NCI-H2081 treated with DMSO at 0.1 percent for 48 hours (cell line): ENCODE data around the gene GCSAM.

ENCODE experiments used
- DNase-seq: peaks from one replicate; lab custom pipeline; 2025; lab: John Stamatoyannopoulos, UW

Gene GCSAM

DNA sequence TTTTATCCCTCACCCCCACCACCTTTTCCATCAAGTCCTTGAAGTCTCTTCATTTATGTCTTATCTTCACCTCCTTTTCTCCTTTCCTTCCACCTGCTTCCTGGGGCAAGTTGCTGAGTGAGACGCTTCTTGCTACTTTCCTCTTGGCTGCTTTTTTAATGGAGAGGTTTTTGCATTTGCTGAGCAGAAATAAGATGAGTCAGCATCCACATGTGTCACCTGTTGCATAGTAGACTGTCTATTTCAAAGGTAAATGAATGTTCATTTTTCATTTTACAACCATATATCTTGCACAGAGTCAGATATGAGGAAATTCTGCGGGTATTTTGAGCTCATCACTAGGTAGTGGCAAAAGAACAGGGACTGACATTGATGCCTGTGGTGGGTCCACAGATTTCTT is 28.3 kb downstream of the GCSAM start:
- no peak for DNase-seq

DNA sequence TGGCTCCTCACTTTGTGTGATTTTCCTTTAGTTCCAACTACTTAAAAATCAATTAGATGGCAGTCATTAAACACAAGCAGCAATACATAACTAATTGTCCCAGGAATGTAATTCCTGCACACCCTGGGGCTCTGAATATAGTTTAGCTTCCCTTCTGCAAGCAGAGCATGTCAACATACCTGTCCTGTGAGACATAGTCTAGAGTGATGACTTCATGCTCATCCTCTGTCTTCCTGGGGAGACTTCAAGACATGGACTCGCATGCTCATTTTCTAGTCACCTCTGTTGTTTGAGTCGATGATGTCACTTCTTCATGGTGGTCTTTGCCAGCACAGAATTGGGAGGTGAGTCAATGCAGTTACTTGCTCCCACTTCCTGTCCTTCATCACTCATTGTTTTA is 31.1 kb downstream of the GCSAM start:
- DNase-seq = no peak

DNA sequence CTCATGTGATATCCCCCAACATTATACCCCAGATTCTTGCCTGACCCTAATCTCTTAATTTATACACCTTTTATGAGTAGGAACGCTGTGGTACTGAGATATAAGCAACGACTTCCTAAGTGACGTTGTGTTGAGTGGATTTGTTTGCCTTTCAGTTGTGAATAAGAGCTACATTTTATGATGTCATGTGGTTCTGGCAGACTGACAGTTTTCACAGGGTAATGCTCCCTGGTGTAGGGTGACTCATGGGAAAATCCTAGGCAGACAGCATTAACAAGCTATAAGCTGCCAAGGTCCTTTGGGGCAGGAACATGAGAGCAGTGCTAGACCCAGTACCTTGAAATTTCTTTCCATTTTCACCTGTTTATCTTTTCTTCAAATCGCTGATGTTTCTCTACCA is 35.7 kb downstream of the GCSAM start:
- no peak for DNase-seq

DNA sequence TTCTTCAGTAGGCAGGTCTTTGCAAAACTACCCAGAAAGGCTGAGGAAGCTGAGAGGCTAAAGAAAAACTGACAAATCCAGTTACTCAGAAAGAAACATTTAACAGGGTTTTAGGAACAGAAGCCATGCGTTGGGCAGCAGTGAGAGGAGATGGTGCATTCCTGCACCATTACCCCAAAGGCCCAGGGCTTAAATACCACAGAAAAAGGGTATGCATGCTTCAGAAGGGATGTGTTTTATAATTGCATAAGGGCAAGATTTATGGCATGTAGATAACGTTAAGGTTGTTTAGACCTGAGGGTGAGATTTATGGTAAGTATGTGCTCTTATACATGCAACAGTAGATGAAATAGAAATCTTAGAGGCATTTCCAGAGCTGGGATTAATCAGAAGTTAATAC is 36.9 kb downstream of the GCSAM start:
- DNase-seq = no peak

DNA sequence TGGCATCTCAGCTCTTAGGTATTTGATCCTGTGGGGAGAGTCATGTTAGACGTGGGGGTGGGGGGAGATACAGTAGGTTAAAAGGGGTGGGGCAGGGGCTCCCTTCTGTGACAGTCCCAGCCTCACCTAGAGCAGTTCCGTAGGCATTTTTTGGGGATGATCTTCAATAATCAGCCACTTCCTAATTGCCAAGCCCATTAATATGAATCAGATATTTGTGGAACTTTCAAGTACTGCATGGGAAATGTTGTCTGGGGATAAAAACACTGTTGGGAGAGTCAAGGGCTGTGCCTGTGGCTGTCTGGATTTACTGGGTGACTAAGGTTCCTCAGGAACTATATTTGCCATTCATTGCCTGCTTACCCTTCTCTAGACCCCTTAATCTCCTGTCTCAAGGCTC is 37.3 kb downstream of the GCSAM start:
- no peak for DNase-seq

DNA sequence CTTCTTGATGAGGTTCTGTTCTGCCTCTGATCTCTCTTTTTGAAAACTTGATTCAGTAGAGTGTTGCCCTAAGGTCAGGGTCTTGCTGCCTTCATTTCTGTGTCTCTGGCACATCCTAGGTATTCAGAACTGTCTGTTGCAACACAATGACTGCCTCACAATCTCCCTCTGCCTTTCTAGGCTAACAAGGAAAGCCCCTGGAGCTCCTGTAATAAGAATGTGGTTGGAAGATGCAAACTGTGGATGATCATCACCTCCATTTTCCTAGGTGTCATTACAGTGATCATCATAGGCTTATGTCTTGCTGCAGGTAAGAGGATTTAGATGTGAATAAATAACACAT is 39.9 kb downstream of the GCSAM start:
- no peak for DNase-seq

DNA sequence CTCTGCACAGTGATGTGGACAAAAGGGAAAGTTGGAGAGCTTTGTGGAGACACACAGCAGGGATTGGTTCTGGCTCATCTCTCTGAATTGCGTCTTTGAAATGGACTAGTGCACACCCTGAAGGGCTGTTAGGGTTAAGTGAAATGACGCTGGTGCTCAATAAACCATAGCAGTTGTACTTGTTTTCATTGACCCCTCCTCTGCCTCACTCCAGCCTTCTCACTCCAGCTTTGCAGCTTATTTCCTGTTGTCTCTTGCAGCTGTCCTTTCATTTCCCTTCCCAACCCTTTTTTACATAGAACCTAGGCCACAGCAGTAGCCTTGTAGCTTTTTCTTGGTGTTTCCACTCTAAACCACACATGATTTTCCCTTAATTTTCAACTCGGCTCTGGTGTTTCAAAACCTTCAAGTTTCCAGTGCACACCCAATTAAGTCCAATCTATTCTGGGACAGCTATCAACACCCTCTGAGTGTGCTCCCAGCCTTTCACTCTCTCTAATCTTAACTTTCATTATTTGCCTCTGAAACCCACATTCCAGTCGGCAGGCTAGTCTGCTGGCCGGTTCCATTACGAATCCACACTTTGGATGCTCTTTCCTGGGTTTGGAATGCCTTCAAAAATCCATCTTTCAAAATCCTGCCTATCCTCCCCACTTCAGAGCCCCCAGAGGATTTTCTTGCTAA is 40.4 kb downstream of the GCSAM start:
- no peak for DNase-seq

DNA sequence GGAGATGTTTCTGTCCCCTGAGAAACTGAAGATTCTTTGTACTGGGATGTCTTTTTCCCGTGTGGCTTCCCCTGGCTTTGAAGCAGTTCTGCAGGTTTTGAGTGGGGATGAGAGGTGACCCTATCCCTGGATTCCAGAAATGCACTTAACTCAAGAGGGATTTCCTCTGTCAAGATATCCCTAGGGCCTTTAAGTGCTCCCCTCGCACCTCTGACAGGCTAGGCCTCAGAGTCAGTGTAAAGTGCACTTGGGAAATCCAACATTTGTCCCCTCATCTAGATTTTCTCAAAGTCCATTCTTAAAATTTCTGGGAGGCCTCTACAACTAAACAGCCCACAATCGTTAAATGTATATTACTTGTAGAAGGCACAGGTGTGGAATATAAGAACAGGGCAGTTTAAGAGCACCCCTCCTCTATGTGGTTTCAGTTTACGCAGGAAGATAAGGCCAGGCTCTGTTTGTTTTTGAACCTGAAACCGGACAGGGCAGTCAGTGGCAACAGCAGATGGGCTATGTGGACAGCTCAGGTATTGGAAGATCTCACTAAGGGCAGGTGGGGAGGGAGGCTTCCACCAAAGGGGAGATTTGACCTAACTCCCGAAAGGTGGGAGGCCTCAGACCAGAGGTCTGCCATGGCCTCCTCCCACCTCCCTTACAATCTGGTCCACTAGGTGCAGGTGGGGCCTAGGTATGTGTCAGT is 42.0 kb downstream of the GCSAM start:
- DNase-seq = no peak

DNA sequence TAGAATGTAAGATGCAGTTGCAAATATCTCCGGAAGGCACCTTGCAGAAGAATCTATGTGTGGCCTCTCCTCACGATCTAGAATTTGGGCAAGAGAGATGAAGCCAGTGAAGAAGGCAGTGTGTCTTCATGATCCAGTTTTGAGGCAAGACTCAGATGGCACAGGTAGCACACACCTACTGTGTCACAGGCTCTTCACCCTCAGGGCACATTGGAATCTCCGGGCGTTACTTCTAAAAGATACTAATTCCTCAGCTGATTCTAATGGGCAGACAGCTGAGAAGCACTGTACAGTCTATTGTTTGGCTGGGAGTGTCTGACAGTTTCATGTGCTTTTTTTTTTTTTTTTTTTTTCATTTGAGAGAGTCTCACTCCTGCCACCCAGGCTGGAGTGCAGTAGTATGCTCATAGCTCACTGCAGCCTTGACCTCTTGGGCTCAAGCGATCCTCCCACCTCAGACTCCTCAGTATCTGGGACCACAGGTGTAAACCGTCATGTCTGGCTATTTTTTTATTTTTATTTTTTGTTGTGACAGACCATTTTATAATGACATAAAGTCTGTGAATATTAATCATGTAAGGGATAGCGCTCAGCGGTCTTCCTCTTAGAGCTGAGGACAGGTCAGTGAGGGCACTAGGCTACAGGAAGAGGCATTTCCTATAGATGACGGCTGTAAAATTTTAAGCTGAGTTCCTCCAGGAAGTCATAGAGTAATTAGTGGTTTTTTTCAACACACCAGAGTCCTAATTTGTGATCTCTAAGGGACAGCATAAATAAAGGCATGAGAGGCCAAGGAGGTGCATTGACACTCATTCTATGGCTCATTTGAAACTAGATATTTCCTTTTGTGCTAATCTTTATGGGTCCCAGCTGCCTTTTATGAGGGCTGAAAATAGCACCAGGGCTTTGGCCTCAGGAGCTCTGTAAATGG is 42.8 kb downstream of the GCSAM start:
- no peak for DNase-seq

DNA sequence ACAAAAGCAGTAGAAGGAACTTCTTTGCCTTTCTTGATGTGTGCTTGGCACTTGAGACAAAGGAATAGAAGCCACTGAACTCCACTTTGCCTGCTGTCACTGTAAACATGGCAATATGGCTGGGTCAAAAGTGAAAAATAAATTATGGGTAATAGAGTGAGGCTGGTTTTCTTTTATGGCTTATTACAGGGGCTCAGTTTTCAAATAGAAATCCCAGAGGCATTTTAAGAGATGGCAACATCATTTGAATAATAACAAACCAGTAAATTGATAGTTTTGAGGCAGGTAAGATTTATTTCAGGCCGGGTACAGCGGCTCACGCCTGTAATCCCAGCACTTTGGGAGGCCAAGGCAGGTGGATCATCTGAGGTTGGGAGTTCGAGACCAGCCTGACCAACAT is 44.1 kb downstream of the GCSAM start:
- no peak for DNase-seq

DNA sequence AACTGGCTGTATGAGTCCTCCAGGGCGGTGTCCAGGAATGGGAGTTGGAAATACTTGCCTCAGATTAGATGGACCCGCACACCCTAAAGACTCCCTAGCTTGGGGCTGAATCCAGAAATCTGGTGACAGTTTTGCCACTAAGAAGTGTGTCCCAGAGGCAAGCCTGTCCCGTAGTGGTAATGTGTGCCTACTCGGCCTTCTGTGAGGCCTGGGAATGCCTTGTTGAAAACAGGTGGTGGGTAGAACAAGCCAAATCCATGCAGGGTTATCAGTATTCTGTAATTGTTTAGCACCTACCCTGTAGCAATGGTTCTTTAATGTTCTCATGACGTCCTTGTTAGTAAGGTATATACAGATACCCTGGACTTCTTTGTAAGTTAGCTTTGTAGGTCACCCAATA is 45.3 kb downstream of the GCSAM start:
- DNase-seq = no peak

DNA sequence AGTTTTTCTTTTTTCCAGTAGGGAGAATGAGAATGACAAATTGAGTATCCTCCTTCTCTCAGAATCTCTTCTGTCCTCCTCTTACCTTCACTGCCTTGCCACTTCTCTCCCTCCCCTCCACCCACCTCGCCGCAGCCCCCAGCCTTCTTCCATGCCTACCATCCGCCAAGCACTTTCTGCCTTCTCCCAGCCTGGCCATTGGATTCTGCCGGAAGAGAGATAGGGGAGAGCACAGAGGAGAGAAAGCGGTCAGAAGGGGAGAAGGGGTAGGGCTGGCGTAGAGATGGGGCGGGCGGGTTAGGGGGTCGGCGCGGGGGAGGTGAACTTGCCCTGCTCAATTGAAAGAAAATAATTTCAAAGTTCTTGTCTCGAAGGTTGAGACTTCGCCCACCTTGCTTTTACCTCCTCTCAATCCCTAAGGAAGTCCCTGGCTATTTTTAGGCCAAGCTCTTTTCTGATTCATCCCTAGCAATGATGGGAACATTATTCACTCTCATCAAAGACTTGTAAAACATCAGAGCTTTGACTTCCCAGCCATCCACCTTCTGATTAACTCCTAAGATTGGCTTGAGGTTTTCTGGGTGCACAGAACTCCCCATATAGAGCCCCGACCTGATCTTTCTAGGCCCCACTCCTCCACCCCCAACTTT is 46.0 kb downstream of the GCSAM start:
- no peak for DNase-seq

DNA sequence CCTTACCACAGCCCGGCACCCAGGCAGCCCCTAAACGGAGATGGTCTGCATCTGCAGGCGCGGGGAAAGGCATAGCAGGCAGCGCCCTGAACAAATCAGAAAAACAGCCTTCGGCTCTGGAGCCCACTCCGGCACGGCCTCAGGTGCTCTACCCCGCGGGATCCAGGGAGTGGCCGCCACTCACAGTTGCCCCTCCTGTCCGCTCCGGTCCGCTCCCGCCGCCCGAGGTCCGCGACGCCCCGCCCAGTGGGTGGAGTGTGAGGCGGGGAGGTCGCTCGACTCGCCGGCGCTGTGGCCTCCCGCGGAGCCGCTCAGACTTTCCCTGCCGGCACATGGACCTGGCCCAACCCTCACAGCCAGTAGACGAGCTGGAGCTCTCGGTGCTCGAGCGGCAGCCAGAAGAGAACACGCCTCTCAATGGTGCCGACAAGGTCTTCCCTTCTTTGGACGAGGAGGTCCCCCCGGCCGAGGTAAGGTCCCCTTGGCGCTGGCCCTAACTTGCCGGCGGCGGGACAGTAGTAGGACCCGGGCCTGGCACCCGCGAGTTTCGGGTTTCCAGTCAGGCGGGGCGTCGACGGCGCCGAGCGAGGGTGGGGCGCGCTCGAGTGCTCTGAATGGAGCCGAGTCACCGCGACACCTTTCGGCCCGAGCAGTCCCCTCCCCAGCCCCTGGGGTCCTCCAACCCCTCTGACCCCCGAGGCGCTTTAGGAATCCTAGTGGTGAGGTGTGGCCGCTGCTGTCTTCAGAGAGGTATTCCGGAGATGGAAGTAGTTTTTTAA is 46.8 kb downstream of the GCSAM start, which contains the start of gene C3orf52:
Gene C3orf52, plus strand, starts transcription at position 314 of the 779 bp plus-strand sequence. Its CDS starts 19 bp downstream, at position 333.
- no peak for DNase-seq

DNA sequence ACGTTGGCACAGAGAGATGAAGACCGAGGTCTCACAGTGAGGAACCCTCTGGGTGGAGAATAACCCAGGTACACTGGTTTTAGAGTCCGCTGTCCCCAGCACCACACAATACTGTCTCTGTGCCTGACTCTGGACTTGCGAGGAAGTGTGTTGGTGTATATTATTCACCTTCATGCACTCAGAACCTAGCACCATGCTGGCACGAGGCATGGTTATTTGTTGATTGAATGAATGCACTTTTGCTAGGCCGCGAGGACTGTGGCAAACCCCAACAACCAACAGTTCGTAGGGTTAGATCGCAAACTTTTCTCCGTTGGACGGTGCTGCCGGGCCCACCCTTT is 47.3 kb downstream of the GCSAM start:
- no peak for DNase-seq

DNA sequence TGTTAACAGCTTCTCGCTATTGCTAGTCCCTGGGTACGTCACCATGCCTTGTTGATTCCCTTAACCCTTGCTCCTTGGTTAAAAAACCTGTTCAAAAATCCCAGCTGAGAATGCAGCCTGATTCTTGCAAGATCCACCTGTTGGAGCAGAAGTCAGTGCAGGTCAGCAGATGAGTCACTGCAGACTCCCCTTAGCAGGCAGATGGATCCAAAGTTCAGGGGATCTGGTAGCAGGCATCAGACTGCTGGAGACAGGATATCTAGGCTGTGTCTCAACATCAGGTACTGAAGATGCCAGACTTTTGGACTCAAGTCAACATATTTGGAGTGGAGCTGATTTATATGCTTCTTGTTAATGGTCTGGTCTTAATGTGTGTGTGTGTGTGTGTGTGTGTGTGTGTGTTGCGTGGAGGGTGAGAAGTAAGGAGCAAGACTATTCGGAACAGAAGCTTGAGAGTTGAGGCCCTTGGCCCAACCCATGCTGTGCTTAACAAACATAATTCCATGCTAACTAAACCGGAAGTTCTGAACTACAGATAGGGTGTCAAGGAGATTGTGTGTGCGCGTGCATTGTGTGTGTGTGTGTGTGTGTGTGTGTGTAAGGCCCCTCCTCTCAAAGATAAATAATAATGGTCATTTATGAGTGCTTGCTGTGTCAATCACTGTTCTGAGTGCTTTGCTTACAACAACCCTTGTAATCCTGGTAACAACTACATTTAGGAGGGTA is 47.9 kb downstream of the GCSAM start:
- no peak for DNase-seq

DNA sequence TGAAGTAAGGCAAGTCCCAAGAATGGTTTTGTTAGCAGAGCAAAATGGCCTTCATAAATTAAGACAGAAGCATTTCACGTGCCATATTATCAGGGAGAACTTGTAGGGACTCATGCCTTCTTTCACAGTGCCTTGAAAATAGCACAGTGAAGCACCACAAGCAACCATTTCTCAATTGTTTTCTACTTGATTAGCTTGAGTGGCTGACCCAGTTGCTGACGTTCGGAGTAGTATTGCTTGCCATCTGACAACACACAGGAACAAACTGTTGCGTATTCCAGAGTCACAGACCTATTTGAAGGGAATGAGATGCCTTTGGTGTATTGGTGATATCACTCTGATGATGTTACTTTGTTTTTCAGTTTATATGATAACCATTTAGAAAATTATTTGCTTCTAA is 49.8 kb downstream of the GCSAM start:
- no peak for DNase-seq

DNA sequence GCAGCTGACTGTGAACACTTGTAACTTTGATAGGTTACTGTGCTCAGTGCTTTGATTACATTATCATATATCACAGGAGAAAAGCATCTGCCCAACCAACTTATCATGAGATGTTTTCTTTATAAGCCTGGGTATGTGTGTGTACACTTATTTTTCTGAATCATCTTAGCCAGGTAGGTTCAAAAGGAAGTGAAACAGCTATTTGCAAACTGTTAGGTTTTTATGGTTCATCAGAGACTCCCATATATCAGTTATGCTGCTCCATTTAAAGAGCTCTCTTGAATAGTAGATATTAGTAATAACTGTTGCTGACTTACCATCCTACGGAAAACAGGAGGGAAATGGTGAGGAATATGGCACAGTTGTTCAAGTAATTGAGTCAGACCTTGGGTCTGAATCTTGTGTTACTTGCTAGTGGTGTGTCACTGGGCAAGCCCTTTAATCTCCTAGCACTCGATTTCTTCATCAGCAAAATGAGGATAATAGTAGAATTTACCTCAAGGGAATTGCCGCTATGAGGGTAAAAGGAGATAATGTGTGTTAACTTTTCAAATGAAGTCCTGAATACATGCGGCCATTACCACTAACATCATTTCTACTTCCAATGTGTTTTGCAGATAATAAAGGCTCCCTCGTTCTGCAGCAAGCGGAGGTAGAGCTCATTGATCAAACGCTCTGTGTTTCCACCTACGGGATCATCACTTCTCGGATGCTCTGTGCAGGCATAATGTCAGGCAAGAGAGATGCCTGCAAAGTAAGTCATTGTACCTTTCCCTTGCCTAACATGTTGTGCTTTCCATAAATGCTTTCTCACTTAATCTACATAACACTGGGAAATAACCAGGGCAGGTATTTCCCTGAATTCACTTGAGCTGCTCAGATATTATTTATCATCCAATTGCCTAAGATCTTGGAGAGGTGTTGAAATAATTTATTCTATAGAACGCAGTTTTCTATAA is 54.6 kb downstream of the GCSAM start:
- DNase-seq = no peak

DNA sequence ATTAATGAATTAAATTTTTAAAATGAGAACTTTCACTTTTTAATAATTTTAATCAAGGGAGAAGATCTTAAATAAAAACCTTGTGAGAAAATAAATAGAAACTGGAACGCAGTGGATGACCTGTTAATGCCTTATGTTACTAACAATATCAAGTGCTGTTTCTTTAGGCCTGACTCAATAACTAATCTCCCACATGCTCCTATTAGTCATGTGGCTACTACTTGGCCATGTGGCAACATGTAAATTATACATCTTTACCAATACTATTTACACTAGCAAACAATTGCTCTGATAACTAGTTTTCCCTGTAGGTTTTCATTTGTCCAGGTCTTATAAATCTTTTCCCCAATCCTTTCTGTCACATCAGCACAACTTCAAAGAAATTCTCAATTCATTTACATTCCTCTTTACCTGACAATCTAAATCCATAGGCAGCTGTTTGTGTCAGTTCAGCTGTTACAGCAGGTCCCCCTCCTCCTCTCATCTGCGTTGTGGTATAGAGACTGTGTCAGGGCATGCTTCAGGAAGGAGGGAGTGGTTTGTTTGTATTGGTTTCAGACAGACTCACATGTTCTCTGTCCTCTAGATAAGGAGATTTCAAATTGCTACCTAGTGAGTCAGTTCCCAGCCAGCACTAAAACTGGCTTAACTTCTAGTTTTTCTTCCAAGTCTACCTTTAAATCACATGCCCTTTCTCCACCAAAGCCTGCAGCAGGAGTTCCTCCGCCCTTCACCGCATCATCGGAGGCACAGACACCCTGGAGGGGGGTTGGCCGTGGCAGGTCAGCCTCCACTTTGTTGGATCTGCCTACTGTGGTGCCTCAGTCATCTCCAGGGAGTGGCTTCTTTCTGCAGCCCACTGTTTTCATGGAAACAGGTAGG is 58.2 kb downstream of the GCSAM start:
- no peak for DNase-seq

DNA sequence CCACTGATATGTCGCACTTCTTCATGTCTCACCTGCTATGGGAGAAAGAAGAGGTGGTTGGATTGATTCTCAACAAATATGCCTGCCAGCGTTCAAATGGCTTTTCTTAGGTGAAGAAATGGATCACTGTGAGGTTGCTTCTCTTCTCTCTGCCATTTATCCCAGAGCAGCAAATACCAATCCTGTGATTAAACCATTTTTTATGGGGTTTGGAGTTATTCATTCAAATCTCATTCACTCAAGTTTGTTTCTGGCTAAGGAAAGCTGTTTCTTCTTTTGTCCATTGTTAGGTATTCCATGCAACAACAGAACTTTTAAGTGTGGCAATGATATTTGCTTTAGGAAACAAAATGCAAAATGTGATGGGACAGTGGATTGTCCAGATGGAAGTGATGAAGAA is 59.0 kb downstream of the GCSAM start:
- no peak for DNase-seq
